ENCODE data around the gene SSTR4. TPM values are rescaled to one million over a fixed set of nuclear protein-coding genes. Genes with fewer than 3 reads are reported as not detected.
A peak's percentile ranks its signal among the peaks of the same experiment; 100 is the strongest.
"Not testable (repeated sequence)": the region's sequence is repeated elsewhere in the genome, so short reads cannot be mapped to it uniquely, and the experiment has no call there.

Gene SSTR4, protein sequence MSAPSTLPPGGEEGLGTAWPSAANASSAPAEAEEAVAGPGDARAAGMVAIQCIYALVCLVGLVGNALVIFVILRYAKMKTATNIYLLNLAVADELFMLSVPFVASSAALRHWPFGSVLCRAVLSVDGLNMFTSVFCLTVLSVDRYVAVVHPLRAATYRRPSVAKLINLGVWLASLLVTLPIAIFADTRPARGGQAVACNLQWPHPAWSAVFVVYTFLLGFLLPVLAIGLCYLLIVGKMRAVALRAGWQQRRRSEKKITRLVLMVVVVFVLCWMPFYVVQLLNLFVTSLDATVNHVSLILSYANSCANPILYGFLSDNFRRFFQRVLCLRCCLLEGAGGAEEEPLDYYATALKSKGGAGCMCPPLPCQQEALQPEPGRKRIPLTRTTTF
- total RNA-seq (not detected), polyA plus RNA-seq (ENCODE audit: insufficient read length in 6 of 6) (under 1 TPM; 0.18 to 0.47 (median 0.26) TPM)
- long read RNA-seq, donor 1, partial matches to known transcripts: 0 of 1 reads
- long read RNA-seq, donor 1, other reads (novel, unspliced or antisense): 0 of 1 reads
- long read RNA-seq, donor 2: 0 reads
- long read RNA-seq, donor 3: 0 reads
- long read RNA-seq, donor 4: 0 reads
- long read RNA-seq, donor 5: 0 reads
- long read RNA-seq, donor 6, partial matches to known transcripts: 0 of 1 reads
- long read RNA-seq, donor 6, other reads (novel, unspliced or antisense): 0 of 1 reads
- long read RNA-seq, donor 7: 0 reads
- long read RNA-seq, donor 8: 0 reads
- long read RNA-seq, donor 9: 0 reads
- long read RNA-seq, donor 10: 0 reads
- long read RNA-seq, donor 11: 0 reads
- long read RNA-seq, donor 12: 0 reads

DNA sequence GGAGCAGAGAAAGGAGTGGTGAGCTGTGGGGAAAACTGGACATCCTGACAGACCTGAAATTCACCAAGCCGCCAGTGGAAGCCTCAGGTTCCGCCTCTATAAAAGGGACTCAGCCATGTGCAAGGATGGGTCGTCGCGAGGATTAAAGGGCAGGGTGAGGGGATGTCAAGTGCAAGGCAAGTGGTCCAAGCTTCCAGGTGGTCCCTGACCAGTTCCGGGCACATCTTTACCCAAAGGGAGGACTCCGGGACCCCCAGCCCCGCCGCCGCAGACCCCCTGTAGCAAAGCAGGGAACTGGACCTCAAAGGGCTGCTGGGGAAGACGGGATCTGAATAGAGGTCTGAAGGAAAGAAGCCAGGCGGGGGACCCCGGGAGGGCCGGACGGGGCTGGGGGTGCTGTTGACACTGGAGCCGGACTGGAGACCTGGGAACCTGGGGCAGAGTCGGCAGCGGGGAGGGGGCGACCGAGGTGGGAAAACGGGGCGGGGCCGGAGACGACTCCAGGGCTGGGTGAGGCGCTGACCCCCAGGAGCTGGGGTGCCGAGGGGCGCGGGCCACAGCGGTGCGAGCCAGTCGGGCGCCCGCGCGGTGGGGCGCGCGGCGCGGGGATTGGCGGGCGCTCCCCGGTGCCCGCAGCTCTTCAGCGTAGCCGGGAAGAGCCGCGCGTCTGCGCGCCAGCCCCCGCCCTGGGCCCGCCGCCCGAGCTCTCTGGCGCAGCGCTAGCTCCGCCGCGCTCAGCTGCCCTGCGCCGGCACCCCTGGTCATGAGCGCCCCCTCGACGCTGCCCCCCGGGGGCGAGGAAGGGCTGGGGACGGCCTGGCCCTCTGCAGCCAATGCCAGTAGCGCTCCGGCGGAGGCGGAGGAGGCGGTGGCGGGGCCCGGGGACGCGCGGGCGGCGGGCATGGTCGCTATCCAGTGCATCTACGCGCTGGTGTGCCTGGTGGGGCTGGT is at the start of gene SSTR4:
TSS of gene SSTR4 (plus strand) at position 592 of the 951 bp plus-strand sequence. CDS start at position 764, 172 bp downstream.
- TF ChIP-seq, protein P1, sequence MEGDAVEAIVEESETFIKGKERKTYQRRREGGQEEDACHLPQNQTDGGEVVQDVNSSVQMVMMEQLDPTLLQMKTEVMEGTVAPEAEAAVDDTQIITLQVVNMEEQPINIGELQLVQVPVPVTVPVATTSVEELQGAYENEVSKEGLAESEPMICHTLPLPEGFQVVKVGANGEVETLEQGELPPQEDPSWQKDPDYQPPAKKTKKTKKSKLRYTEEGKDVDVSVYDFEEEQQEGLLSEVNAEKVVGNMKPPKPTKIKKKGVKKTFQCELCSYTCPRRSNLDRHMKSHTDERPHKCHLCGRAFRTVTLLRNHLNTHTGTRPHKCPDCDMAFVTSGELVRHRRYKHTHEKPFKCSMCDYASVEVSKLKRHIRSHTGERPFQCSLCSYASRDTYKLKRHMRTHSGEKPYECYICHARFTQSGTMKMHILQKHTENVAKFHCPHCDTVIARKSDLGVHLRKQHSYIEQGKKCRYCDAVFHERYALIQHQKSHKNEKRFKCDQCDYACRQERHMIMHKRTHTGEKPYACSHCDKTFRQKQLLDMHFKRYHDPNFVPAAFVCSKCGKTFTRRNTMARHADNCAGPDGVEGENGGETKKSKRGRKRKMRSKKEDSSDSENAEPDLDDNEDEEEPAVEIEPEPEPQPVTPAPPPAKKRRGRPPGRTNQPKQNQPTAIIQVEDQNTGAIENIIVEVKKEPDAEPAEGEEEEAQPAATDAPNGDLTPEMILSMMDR (IDR thresholded peaks at IDR 0.05): no peak
- H3K9me3 ChIP-seq: no peaks in the 10 kb centered on the region
- DNase-seq: no peak
- peaks cover 0 to 12% of the 10 kb centered on the region in 2 donors for H3K4me1 ChIP-seq
- peaks cover 18 to 48% of the 10 kb centered on the region in 2 donors for H3K27me3 ChIP-seq
- peak; percentile 35 for ATAC-seq
- intact Hi-C loops (cut with DNase I): no loop called here
- H3K4me3 ChIP-seq: no peak within 1 kb of the TSS
- H3K36me3 ChIP-seq: no peaks in the 10 kb centered on the region
- H3K27ac ChIP-seq: no peak within 1 kb of the TSS

DNA sequence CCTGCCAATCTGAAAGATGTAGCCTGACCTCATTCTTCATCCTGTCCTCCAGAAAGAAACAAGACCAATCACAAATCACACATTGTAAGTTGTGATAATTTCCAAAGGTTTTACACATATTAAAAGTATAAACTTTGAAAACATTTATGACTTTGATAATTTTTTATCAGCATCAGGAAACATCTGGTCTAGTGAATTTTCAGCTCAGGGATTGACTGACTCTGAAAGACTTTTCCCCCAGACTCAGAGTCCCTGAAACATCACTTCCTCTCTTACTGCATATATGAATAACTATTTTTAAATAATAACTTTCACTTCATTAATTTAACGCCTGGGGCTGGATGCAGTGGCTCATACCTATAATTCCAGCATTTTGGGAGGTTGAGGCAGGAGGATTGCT is 48.5 kb upstream of the SSTR4 start:
- H3K9me3 ChIP-seq: no peaks in the 10 kb centered on the region
- intact Hi-C loops (cut with DNase I): no loop called here
- H3K27me3 ChIP-seq: peaks cover 0 to 8% of the 10 kb centered on the region in 2 donors
- DNase-seq (no peak), ATAC-seq (no peak)
- no peak overlapping the region for H3K4me3 ChIP-seq
- TF ChIP-seq, protein P1 (IDR thresholded peaks at IDR 0.05): no peak
- no peak overlapping the region for H3K27ac ChIP-seq
- no peaks in the 10 kb centered on the region for H3K36me3 ChIP-seq
- peaks cover 0 to 22% of the 10 kb centered on the region in 2 donors for H3K4me1 ChIP-seq

DNA sequence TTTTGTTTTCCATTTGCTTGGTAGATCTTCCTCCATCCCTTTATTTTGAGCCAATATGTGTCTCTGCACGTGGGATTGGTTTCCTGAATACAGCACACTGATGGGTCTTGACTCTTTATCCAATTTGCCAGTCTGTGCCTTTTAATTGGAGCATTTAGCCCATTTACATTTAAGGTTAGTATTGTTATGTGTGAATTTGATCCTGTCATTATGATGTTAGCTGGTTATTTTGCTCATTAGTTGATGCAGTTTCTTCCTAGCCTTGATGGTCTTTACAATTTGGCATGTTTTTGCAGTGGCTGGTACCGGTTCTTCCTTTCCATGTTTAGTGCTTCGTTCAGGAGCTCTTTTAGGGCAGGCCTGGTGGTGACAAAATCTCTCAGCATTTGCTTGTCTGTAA is 43.7 kb upstream of the SSTR4 start:
- ATAC-seq; H3K27ac ChIP-seq; H3K4me3 ChIP-seq; H3K36me3 ChIP-seq; intact Hi-C loops (cut with DNase I); H3K9me3 ChIP-seq; DNase-seq; H3K27me3 ChIP-seq; H3K4me1 ChIP-seq: not testable (repeated sequence)

DNA sequence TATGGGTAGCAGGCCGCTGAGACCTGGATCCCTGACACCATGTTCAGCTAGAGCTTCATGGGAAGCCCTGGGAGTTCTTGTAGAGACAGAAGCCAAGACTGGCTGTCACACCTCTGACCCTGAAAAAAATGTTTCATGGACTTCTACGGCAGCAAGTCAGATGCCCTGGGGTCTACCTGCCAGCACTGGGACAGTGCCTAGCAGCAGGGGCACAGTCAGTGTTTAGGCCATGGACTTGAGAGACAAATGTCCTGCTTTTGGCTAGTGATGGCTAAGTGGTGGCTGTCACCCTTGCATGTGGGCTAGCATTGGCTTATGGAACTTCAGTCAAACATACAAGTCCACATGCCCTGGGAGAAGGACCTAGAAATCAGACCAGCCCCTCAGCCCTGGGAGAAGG is 41.3 kb upstream of the SSTR4 start:
- ATAC-seq (no peak), DNase-seq (no peak)
- H3K27me3 ChIP-seq: no peaks in the 10 kb centered on the region
- intact Hi-C loops (cut with DNase I): no loop called here
- no peak overlapping the region for H3K27ac ChIP-seq
- H3K4me3 ChIP-seq: no peak overlapping the region
- no peaks in the 10 kb centered on the region for H3K9me3 ChIP-seq
- TF ChIP-seq, protein P1 (IDR thresholded peaks at IDR 0.05): no peak
- H3K36me3 ChIP-seq: no peaks in the 10 kb centered on the region
- no peaks in the 10 kb centered on the region for H3K4me1 ChIP-seq

DNA sequence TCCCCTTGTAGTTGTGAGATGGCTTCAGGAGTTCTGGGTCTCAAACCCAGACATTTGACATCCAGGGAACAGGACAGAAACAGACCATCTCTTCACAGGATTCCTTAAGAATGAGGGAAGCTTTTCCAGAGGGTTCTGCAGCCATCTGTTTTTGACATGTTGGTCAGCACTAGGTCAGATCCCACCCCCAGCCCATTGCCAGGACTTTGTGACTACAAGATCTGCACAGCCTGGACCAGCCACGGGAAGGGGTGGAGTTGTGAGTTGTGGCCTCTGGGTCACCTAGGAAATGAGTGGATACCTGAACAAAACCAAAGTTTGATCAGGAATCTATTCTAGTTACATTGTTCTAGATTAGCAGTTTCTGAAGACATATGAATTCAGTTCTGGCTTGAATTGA is 39.2 kb upstream of the SSTR4 start:
- Histone ChIP-seq H3K9me3 (no peaks in the 10 kb centered on the region), H3K27ac (no peak overlapping the region), H3K27me3 (no peaks in the 10 kb centered on the region), H3K4me1 (peaks cover 3 to 5% of the 10 kb centered on the region in 2 donors), H3K4me3 (no peak overlapping the region), H3K36me3 (no peaks in the 10 kb centered on the region)
- no peak for DNase-seq
- intact Hi-C loops (cut with DNase I): no loop called here
- TF ChIP-seq, protein P1 (IDR thresholded peaks at IDR 0.05): no peak
- ATAC-seq: no peak

Measured in left lung (tissue), 14 donors.